ENCODE data around the gene LIMA1. TPM values are rescaled to one million over a fixed set of nuclear protein-coding genes. Genes with fewer than 3 reads are reported as not detected.

LIMA1 gene
- total RNA-seq, 3 donors from 2014 or later = 128 to 162 (median 156) TPM

- H3K27ac ChIP-seq = no peak overlapping the region
- peaks cover 0 to 17% of the 10 kb centered on the region in 2 donors for H3K4me1 ChIP-seq
- no peak for TF ChIP-seq CTCF (IDR thresholded peaks at IDR 0.05)
- no peak for TF ChIP-seq POLR2AphosphoS5 (IDR thresholded peaks at IDR 0.05)
- no peak for TF ChIP-seq POLR2A (IDR thresholded peaks at IDR 0.05)
- DNase-seq (ENCODE audit: low spot score in 2 of 2) = no peak
- intact Hi-C loops (cut with DNase I; ENCODE audit: low total_unique reads) = no loop called here
- H3K4me3 ChIP-seq = no peak overlapping the region
- no peaks in the 10 kb centered on the region for H3K27me3 ChIP-seq
- no peaks in the 10 kb centered on the region for H3K9me3 ChIP-seq
- no peaks in the 10 kb centered on the region for H3K36me3 ChIP-seq
Observed at GRCh38 chr12:50261654-50262053, 21.7 kb downstream of the LIMA1 start.

GRCh38 chr12:50258167-50258551 is 25.2 kb downstream of the LIMA1 start:
- H3K4me3 ChIP-seq = no peak overlapping the region
- H3K36me3 ChIP-seq = no peaks in the 10 kb centered on the region
- no peaks in the 10 kb centered on the region for H3K9me3 ChIP-seq
- DNase-seq (ENCODE audit: low spot score in 2 of 2) = peak in 1 of 2 donors; percentile 52
- H3K4me1 ChIP-seq = peaks cover 0 to 25% of the 10 kb centered on the region in 2 donors
- H3K27ac ChIP-seq = peak overlapping the region; percentile 52 to 78
- TF ChIP-seq POLR2AphosphoS5 (IDR thresholded peaks at IDR 0.05) (peak in 1 of 3 donors; percentile 62), CTCF (IDR thresholded peaks at IDR 0.05) (no peak), POLR2A (IDR thresholded peaks at IDR 0.05) (no peak)
- H3K27me3 ChIP-seq = no peaks in the 10 kb centered on the region
- intact Hi-C loops (cut with DNase I; ENCODE audit: low total_unique reads) = no loop called here

- DNase-seq (ENCODE audit: low spot score in 2 of 2) = no peak
- Histone ChIP-seq H3K27me3 (no peaks in the 10 kb centered on the region), H3K4me1 (peaks cover 0 to 25% of the 10 kb centered on the region in 2 donors), H3K36me3 (no peaks in the 10 kb centered on the region), H3K9me3 (no peaks in the 10 kb centered on the region), H3K4me3 (no peak overlapping the region), H3K27ac (peak overlapping the region; percentile 52 to 78)
- TF ChIP-seq POLR2AphosphoS5 (IDR thresholded peaks at IDR 0.05) (no peak), CTCF (IDR thresholded peaks at IDR 0.05) (no peak), POLR2A (IDR thresholded peaks at IDR 0.05) (no peak)
- intact Hi-C loops (cut with DNase I; ENCODE audit: low total_unique reads) = no loop called here
Observed at GRCh38 chr12:50257236-50258166, 25.8 kb downstream of the LIMA1 start.

- Histone ChIP-seq H3K4me3 (no peak overlapping the region), H3K27ac (no peak overlapping the region), H3K4me1 (peaks cover 0 to 25% of the 10 kb centered on the region in 2 donors), H3K36me3 (no peaks in the 10 kb centered on the region), H3K27me3 (no peaks in the 10 kb centered on the region), H3K9me3 (no peaks in the 10 kb centered on the region)
- no peak for DNase-seq (ENCODE audit: low spot score in 2 of 2)
- intact Hi-C loops (cut with DNase I; ENCODE audit: low total_unique reads) = no loop called here
- TF ChIP-seq POLR2AphosphoS5 (IDR thresholded peaks at IDR 0.05) = no peak
- no peak for TF ChIP-seq POLR2A (IDR thresholded peaks at IDR 0.05)
- no peak for TF ChIP-seq CTCF (IDR thresholded peaks at IDR 0.05)
Observed at GRCh38 chr12:50256761-50257160, 26.6 kb downstream of the LIMA1 start.

- no peaks in the 10 kb centered on the region for H3K9me3 ChIP-seq
- DNase-seq (ENCODE audit: low spot score in 2 of 2) = no peak
- peaks cover 0 to 16% of the 10 kb centered on the region in 2 donors for H3K4me1 ChIP-seq
- intact Hi-C loops (cut with DNase I; ENCODE audit: low total_unique reads) = no loop called here
- H3K27me3 ChIP-seq = no peaks in the 10 kb centered on the region
- no peak overlapping the region for H3K4me3 ChIP-seq
- peak overlapping the region in 1 of 2 donors; percentile 83 for H3K27ac ChIP-seq
- no peaks in the 10 kb centered on the region for H3K36me3 ChIP-seq
- TF ChIP-seq POLR2A (IDR thresholded peaks at IDR 0.05) = no peak
- TF ChIP-seq CTCF (IDR thresholded peaks at IDR 0.05) = no peak
- no peak for TF ChIP-seq POLR2AphosphoS5 (IDR thresholded peaks at IDR 0.05)
Observed at GRCh38 chr12:50252977-50253602, 30.2 kb downstream of the LIMA1 start.
